ENCODE measurements around the gene SH3GL3. TPM values are rescaled to one million over a fixed set of nuclear protein-coding genes. Genes with fewer than 3 reads are reported as not detected.
A peak's percentile ranks its signal among the peaks of the same experiment; 100 is the strongest.

SH3GL3 gene
- total RNA-seq, 1 donor from 2014 or later = not detected

GRCh38 chr15:83655237-83655616 lies 208.1 kb downstream of the SH3GL3 start:
- Mint-ChIP-seq H3K27me3 (ENCODE audit: low read depth) (peaks cover 56% of the 10 kb centered on the region), H3K4me3 (ENCODE audit: unreplicated experiment) (no peak overlapping the region)

GRCh38 chr15:83656192-83656591 lies 209.1 kb downstream of the SH3GL3 start:
- no peak for DNase-seq (ENCODE audit: low spot score)
- Mint-ChIP-seq H3K27ac (ENCODE audit: unreplicated experiment) (no peak overlapping the region), H3K4me1 (ENCODE audit: low read depth) (no peaks in the 10 kb centered on the region), H3K36me3 (ENCODE audit: low read depth) (no peaks in the 10 kb centered on the region), H3K9me3 (ENCODE audit: low read depth) (no peaks in the 10 kb centered on the region), H3K4me3 (ENCODE audit: unreplicated experiment) (no peak overlapping the region), H3K27me3 (ENCODE audit: low read depth) (peaks cover 56% of the 10 kb centered on the region)
- no peak for TF ChIP-seq CTCF (IDR thresholded peaks at IDR 0.05)

More at GRCh38 chr15:83655237-83655616, 208.1 kb downstream of the SH3GL3 start:
- no peak for TF ChIP-seq CTCF (IDR thresholded peaks at IDR 0.05)
- Mint-ChIP-seq H3K36me3 (ENCODE audit: low read depth) (no peaks in the 10 kb centered on the region), H3K27ac (ENCODE audit: unreplicated experiment) (no peak overlapping the region), H3K4me1 (ENCODE audit: low read depth) (no peaks in the 10 kb centered on the region), H3K9me3 (ENCODE audit: low read depth) (no peaks in the 10 kb centered on the region)
- DNase-seq (ENCODE audit: low spot score) = no peak

- H3K36me3 Mint-ChIP-seq (ENCODE audit: low read depth) = no peaks in the 10 kb centered on the region
- peaks cover 51% of the 10 kb centered on the region for H3K27me3 Mint-ChIP-seq (ENCODE audit: low read depth)
- no peak overlapping the region for H3K27ac Mint-ChIP-seq (ENCODE audit: unreplicated experiment)
- no peaks in the 10 kb centered on the region for H3K4me1 Mint-ChIP-seq (ENCODE audit: low read depth)
- H3K4me3 Mint-ChIP-seq (ENCODE audit: unreplicated experiment) = no peak overlapping the region
- no peaks in the 10 kb centered on the region for H3K9me3 Mint-ChIP-seq (ENCODE audit: low read depth)
- no peak for TF ChIP-seq CTCF (IDR thresholded peaks at IDR 0.05)
- no peak for DNase-seq (ENCODE audit: low spot score)
Measured at GRCh38 chr15:83656943-83657528, 209.9 kb downstream of the SH3GL3 start.

- TF ChIP-seq CTCF (IDR thresholded peaks at IDR 0.05) = peak; percentile 12
- H3K4me3 Mint-ChIP-seq (ENCODE audit: unreplicated experiment) = no peak overlapping the region
- H3K27me3 Mint-ChIP-seq (ENCODE audit: low read depth) = peaks cover 47% of the 10 kb centered on the region
- no peak for DNase-seq (ENCODE audit: low spot score)
- no peaks in the 10 kb centered on the region for H3K9me3 Mint-ChIP-seq (ENCODE audit: low read depth)
- H3K27ac Mint-ChIP-seq (ENCODE audit: unreplicated experiment) = no peak overlapping the region
- H3K4me1 Mint-ChIP-seq (ENCODE audit: low read depth) = no peaks in the 10 kb centered on the region
- no peaks in the 10 kb centered on the region for H3K36me3 Mint-ChIP-seq (ENCODE audit: low read depth)
Measured at GRCh38 chr15:83657549-83657948, 210.4 kb downstream of the SH3GL3 start.

GRCh38 chr15:83658430-83659416 lies 211.6 kb downstream of the SH3GL3 start:
- no peaks in the 10 kb centered on the region for H3K9me3 Mint-ChIP-seq (ENCODE audit: low read depth)
- DNase-seq (ENCODE audit: low spot score) = no peak
- TF ChIP-seq CTCF (IDR thresholded peaks at IDR 0.05) = no peak
- H3K27me3 Mint-ChIP-seq (ENCODE audit: low read depth) = peaks cover 40% of the 10 kb centered on the region
- H3K36me3 Mint-ChIP-seq (ENCODE audit: low read depth) = no peaks in the 10 kb centered on the region
- no peaks in the 10 kb centered on the region for H3K4me1 Mint-ChIP-seq (ENCODE audit: low read depth)
- no peak overlapping the region for H3K4me3 Mint-ChIP-seq (ENCODE audit: unreplicated experiment)
- no peak overlapping the region for H3K27ac Mint-ChIP-seq (ENCODE audit: unreplicated experiment)

All from chondrocyte (in vitro differentiated cells).